ENCODE measurements around the gene ELF1.
"Not testable (repeated sequence)": the region's sequence is repeated elsewhere in the genome, so short reads cannot be mapped to it uniquely, and the experiment has no call there.

Gene ELF1

GRCh38 chr13:40933508-40934204 lies 85.5 kb downstream of the ELF1 start:
- DNase-seq (ENCODE audit: low read depth): no peak

- no peak for DNase-seq (ENCODE audit: low read depth)
Measured at GRCh38 chr13:40932252-40932651, 86.9 kb downstream of the ELF1 start.

GRCh38 chr13:40931719-40932118 lies 87.4 kb downstream of the ELF1 start:
- DNase-seq (ENCODE audit: low read depth): no peak

GRCh38 chr13:40929883-40930282 lies 89.2 kb downstream of the ELF1 start:
- not testable (repeated sequence) for DNase-seq (ENCODE audit: low read depth)

DNA sequence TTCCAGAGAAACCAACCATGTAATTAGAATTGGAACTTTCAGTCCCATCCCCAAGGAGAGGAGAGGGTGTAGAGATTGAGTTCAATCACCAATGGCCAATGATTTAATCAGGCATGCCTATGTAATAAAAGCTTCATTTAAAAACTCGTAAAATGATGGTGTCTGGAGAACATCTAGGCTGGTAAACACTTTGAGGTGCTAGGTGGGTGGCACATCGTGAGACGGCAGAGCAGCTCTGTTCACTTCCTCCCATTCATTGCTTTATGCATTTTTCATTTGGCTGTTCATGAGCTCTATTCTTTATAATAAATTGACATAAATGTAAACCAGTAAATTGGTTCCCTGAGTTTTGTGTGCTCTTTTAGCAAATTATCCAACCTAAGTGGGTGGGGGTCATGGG lies 90.1 kb downstream of the ELF1 start:
- DNase-seq (ENCODE audit: low read depth): no peak

DNA sequence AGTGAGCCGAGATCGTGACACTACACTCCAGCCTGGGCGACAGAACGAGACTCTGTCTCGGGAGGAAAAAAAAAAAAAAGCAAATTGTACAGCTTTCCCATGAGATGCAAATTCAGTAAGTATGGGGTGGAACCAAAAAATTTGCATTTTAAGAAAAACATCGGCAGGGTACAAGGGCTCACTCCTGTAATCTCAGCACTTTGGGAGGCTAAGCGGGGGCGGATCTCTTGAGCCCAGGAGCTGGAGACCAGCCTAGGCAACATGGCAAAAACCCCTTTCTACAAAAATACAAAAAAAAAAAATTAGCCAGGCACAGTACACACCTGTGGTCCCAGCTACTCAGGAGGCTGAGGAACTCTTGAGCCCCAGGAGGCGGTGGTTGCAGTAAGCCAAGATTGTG lies 91.2 kb downstream of the ELF1 start:
- no peak for DNase-seq (ENCODE audit: low read depth)

DNA sequence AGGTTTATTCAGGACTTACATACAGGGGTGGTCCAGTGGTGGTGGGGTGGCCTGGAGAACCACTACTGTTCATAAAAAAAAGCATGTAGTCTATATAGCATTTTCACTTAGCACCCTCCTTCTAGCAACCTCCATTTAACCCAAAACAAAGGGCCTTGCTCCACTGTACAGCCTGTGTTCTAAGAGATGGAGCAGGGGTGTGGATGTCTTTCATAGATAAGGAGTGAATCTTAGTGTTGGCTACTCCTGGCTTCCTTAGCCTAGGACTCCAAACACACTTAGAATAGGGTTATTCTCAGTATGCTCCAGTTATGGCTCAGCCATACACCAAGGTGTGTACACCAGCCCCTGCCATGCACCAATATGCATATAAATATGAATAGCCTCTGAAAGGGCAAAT lies 95.2 kb downstream of the ELF1 start:
- no peak for DNase-seq (ENCODE audit: low read depth)

- no peak for DNase-seq (ENCODE audit: low read depth)
Measured at GRCh38 chr13:40922437-40923040, 96.6 kb downstream of the ELF1 start.

DNA sequence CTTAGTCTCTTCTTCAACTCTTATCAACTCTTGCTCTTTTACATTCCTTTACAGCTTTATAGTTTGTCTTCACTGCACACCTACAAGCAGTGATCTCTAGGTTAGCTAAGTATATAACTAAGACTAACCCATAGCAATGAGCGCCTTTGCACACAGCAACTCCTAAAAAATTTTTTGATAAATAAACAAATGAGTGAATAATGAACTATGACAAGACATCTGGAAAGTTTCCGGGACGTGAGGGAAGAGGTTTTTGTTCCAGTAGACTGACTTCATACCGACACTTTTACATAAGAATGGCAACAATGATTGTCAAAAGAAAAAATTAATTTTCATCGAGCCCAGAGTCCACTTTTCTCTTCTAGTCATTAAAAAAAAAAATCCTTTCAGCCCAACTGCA lies 98.3 kb downstream of the ELF1 start:
- no peak for DNase-seq (ENCODE audit: low read depth)

- not testable (repeated sequence) for DNase-seq (ENCODE audit: low read depth)
Measured at GRCh38 chr13:40919901-40920300, 99.2 kb downstream of the ELF1 start.

DNA sequence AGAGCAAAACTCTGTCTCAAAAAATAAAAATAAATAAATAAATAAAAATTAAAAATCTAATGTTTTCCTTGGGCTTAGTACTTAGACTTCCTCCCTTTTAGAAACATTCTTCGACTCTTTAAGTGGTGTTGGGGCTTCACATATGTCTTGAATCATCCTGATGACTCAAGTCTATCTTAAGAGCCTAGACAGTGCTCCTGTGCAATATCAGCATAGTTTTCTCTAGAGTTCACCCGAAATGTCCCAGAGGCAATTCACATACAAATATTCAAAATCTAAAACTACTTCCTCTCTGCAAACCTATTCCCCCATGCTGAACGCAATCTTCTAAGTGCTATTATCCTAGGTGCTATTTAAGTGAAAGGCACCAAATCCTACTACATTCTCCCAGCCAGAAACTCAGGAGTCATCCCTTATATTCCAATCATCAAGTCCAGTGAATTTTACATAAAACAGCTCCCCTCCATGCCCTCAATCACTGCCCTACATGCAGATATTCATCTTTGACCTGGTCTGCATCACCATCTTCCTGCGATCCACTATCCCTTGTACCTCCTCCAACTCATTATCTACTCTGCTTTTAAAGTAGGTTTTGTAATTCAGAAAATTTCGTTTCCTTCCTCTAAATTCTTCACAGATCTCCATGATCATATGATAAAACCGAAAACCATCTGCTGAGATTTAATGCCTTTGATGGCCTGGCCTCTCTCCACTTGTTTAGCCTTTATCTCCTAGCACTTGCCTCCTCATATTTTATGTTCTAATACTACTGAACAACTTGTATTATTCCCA lies 102.7 kb downstream of the ELF1 start:
- DNase-seq (ENCODE audit: low read depth): no peak

GRCh38 chr13:40914863-40915262 lies 104.3 kb downstream of the ELF1 start:
- DNase-seq (ENCODE audit: low read depth): not testable (repeated sequence)

GRCh38 chr13:40911341-40911740 lies 107.8 kb downstream of the ELF1 start:
- no peak for DNase-seq (ENCODE audit: low read depth)

DNA sequence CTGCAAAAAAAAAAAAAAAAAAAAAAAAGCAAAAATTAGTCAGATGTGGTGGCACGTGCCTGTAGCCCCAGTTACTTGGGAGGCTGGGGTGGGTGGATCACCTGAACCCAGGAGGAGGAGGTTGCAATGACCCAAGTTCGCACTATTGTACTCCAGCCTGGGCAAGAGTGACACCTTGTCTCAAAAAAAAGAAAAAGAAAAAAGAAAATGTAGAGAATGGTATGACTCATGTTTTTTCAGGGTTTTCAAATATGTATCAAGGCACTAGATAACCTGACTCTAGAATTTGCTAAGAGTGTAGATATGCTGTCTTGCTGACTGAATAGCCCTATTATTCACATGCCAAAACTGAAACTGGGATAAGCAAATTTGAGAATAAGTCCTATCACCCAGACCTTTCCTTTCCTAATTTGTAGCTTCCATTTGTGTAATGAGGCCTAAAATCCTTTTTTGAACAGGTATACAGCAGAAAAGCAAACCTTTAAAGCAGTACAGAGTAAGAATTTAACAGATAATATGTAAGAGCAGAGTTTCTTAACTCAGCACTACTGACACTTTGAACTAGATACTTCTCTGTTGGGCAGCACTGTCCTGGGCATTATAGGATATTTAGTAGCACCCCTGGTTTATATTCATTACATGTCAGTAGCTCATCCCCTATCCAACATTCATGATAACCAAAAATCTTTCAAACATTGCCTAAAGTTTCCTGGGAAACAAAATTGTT lies 108.6 kb downstream of the ELF1 start:
- DNase-seq (ENCODE audit: low read depth): no peak

GRCh38 chr13:40909541-40910200 lies 109.4 kb downstream of the ELF1 start:
- DNase-seq (ENCODE audit: low read depth): not testable (repeated sequence)

GRCh38 chr13:40908546-40908945 lies 110.6 kb downstream of the ELF1 start:
- DNase-seq (ENCODE audit: low read depth): no peak

DNA sequence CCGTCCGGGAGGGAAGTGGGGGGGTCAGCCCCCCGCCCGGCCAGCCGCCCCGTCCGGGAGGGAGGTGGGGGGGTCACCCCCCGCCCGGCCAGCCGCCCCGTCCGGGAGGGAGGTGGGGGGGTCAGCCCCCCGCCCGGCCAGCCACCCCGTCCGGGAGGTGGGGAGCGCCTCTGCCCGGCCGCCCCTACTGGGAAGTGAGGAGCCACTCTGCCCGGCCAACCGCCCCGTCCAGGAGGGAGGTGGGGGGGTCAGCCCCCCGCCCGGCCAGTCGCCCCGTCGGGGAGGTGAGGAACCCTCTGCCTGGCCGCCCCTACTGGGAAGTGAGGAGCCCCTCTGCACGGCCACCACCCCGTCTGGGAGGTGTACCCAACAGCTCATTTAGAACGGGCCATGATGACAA lies 118.1 kb downstream of the ELF1 start:
- DNase-seq (ENCODE audit: low read depth): not testable (repeated sequence)

- not testable (repeated sequence) for DNase-seq (ENCODE audit: low read depth)
Measured at GRCh38 chr13:40900568-40900967, 118.5 kb downstream of the ELF1 start.

GRCh38 chr13:40897053-40897452 lies 122.1 kb downstream of the ELF1 start:
- no peak for DNase-seq (ENCODE audit: low read depth)

GRCh38 chr13:40895227-40896184 lies 123.6 kb downstream of the ELF1 start:
- DNase-seq (ENCODE audit: low read depth): no peak

DNA sequence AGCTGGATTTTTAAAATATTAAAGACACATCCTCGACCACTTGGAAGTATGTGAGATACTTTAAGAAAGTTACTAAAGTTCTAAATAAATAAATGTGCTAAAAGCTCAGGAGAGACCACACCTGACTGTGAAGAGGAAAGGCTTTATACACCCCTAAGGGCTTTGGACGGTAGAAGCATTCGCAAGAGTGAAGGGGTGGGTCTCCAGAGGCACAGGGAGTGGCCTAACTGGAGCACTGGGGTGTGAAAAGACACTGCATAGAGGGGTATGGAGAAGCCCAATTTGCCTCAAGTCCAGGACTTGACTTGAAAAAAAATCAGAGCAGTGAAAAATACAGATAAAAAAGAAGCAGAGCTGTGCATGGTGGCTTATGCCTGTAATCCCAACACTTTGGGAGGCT lies 125.5 kb downstream of the ELF1 start:
- not testable (repeated sequence) for DNase-seq (ENCODE audit: low read depth)
